Measurements from ENCODE around the gene PLP2.
"Not testable (repeated sequence)": the region's sequence is repeated elsewhere in the genome, so short reads cannot be mapped to it uniquely, and the experiment has no call there.

The PLP2 gene

GRCh38 chrX:49148390-49149100 lies 23.2 kb upstream of the PLP2 start:
- H3K9ac ChIP-seq (ENCODE audit: low read length); H3K36me3 ChIP-seq (ENCODE audit: control insufficient read depth, insufficient read depth, low read length); H3K27me3 ChIP-seq (ENCODE audit: control insufficient read depth, insufficient read depth, low read length); H3K4me3 ChIP-seq (ENCODE audit: low read length); H3K9me3 ChIP-seq (ENCODE audit: control insufficient read depth, low read length): not testable (repeated sequence)
- H3K4me1 ChIP-seq (ENCODE audit: control insufficient read depth, insufficient read depth, low read length): peaks cover 15% of the 10 kb centered on the region

- H3K4me3 ChIP-seq (ENCODE audit: low read length); H3K36me3 ChIP-seq (ENCODE audit: control insufficient read depth, insufficient read depth, low read length); H3K9me3 ChIP-seq (ENCODE audit: control insufficient read depth, low read length); H3K27me3 ChIP-seq (ENCODE audit: control insufficient read depth, insufficient read depth, low read length); H3K9ac ChIP-seq (ENCODE audit: low read length): not testable (repeated sequence)
- peaks cover 15% of the 10 kb centered on the region for H3K4me1 ChIP-seq (ENCODE audit: control insufficient read depth, insufficient read depth, low read length)
Observed at GRCh38 chrX:49149291-49149690, 22.4 kb upstream of the PLP2 start.

- peaks cover 1% of the 10 kb centered on the region for H3K4me1 ChIP-seq (ENCODE audit: control insufficient read depth, insufficient read depth, low read length)
- no peak overlapping the region for H3K9ac ChIP-seq (ENCODE audit: low read length)
- no peaks in the 10 kb centered on the region for H3K27me3 ChIP-seq (ENCODE audit: control insufficient read depth, insufficient read depth, low read length)
- no peak overlapping the region for H3K4me3 ChIP-seq (ENCODE audit: low read length)
- H3K36me3 ChIP-seq (ENCODE audit: control insufficient read depth, insufficient read depth, low read length): no peaks in the 10 kb centered on the region
- H3K9me3 ChIP-seq (ENCODE audit: control insufficient read depth, low read length): no peaks in the 10 kb centered on the region
Observed at GRCh38 chrX:49153467-49153866, 18.2 kb upstream of the PLP2 start.

GRCh38 chrX:49155243-49155899 lies 16.3 kb upstream of the PLP2 start:
- Histone ChIP-seq H3K27me3 (ENCODE audit: control insufficient read depth, insufficient read depth, low read length) (no peaks in the 10 kb centered on the region), H3K9me3 (ENCODE audit: control insufficient read depth, low read length) (no peaks in the 10 kb centered on the region), H3K9ac (ENCODE audit: low read length) (peak overlapping the region; percentile 82), H3K4me1 (ENCODE audit: control insufficient read depth, insufficient read depth, low read length) (no peaks in the 10 kb centered on the region), H3K4me3 (ENCODE audit: low read length) (peak overlapping the region; percentile 36), H3K36me3 (ENCODE audit: control insufficient read depth, insufficient read depth, low read length) (no peaks in the 10 kb centered on the region)

GRCh38 chrX:49155900-49156837 lies 15.5 kb upstream of the PLP2 start:
- Histone ChIP-seq H3K27me3 (ENCODE audit: control insufficient read depth, insufficient read depth, low read length) (no peaks in the 10 kb centered on the region), H3K9me3 (ENCODE audit: control insufficient read depth, low read length) (no peaks in the 10 kb centered on the region), H3K4me3 (ENCODE audit: low read length) (peak overlapping the region; percentile 36), H3K4me1 (ENCODE audit: control insufficient read depth, insufficient read depth, low read length) (no peaks in the 10 kb centered on the region), H3K9ac (ENCODE audit: low read length) (peak overlapping the region; percentile 82), H3K36me3 (ENCODE audit: control insufficient read depth, insufficient read depth, low read length) (no peaks in the 10 kb centered on the region)

- H3K4me1 ChIP-seq (ENCODE audit: control insufficient read depth, insufficient read depth, low read length): no peaks in the 10 kb centered on the region
- H3K27me3 ChIP-seq (ENCODE audit: control insufficient read depth, insufficient read depth, low read length): no peaks in the 10 kb centered on the region
- no peak overlapping the region for H3K9ac ChIP-seq (ENCODE audit: low read length)
- no peaks in the 10 kb centered on the region for H3K36me3 ChIP-seq (ENCODE audit: control insufficient read depth, insufficient read depth, low read length)
- no peak overlapping the region for H3K4me3 ChIP-seq (ENCODE audit: low read length)
- H3K9me3 ChIP-seq (ENCODE audit: control insufficient read depth, low read length): no peaks in the 10 kb centered on the region
Observed at GRCh38 chrX:49157194-49157593, 14.5 kb upstream of the PLP2 start.

GRCh38 chrX:49160908-49161307 lies 10.8 kb upstream of the PLP2 start:
- Histone ChIP-seq H3K9ac (ENCODE audit: low read length) (no peak overlapping the region), H3K36me3 (ENCODE audit: control insufficient read depth, insufficient read depth, low read length) (no peaks in the 10 kb centered on the region), H3K4me1 (ENCODE audit: control insufficient read depth, insufficient read depth, low read length) (peaks cover 16% of the 10 kb centered on the region), H3K9me3 (ENCODE audit: control insufficient read depth, low read length) (no peaks in the 10 kb centered on the region), H3K4me3 (ENCODE audit: low read length) (no peak overlapping the region), H3K27me3 (ENCODE audit: control insufficient read depth, insufficient read depth, low read length) (no peaks in the 10 kb centered on the region)

GRCh38 chrX:49161632-49162031 lies 10.1 kb upstream of the PLP2 start:
- H3K4me1 ChIP-seq (ENCODE audit: control insufficient read depth, insufficient read depth, low read length): peaks cover 19% of the 10 kb centered on the region
- no peak overlapping the region for H3K4me3 ChIP-seq (ENCODE audit: low read length)
- H3K9me3 ChIP-seq (ENCODE audit: control insufficient read depth, low read length): no peaks in the 10 kb centered on the region
- no peaks in the 10 kb centered on the region for H3K36me3 ChIP-seq (ENCODE audit: control insufficient read depth, insufficient read depth, low read length)
- H3K27me3 ChIP-seq (ENCODE audit: control insufficient read depth, insufficient read depth, low read length): no peaks in the 10 kb centered on the region
- peak overlapping the region; percentile 69 for H3K9ac ChIP-seq (ENCODE audit: low read length)

GRCh38 chrX:49162620-49163019 lies 9.1 kb upstream of the PLP2 start, which contains the start of gene MAGIX:
MAGIX (plus strand) TSS chrX:49162758; CDS start chrX:49162890, 132 bp downstream.
- Histone ChIP-seq H3K9me3 (ENCODE audit: control insufficient read depth, low read length) (no peaks in the 10 kb centered on the region), H3K9ac (ENCODE audit: low read length) (peak within 1 kb of the TSS; percentile 72)

GRCh38 chrX:49163555-49164419 lies 7.9 kb upstream of the PLP2 start:
- H3K36me3 ChIP-seq (ENCODE audit: control insufficient read depth, insufficient read depth, low read length): no peaks in the 10 kb centered on the region
- no peaks in the 10 kb centered on the region for H3K27me3 ChIP-seq (ENCODE audit: control insufficient read depth, insufficient read depth, low read length)
- peak overlapping the region; percentile 72 for H3K9ac ChIP-seq (ENCODE audit: low read length)
- no peaks in the 10 kb centered on the region for H3K9me3 ChIP-seq (ENCODE audit: control insufficient read depth, low read length)
- H3K4me3 ChIP-seq (ENCODE audit: low read length): peak overlapping the region; percentile 8
- peaks cover 32% of the 10 kb centered on the region for H3K4me1 ChIP-seq (ENCODE audit: control insufficient read depth, insufficient read depth, low read length)

More at GRCh38 chrX:49162620-49163019, 9.1 kb upstream of the PLP2 start, which contains the start of gene MAGIX:
- Histone ChIP-seq H3K36me3 (ENCODE audit: control insufficient read depth, insufficient read depth, low read length) (no peaks in the 10 kb centered on the region), H3K27me3 (ENCODE audit: control insufficient read depth, insufficient read depth, low read length) (no peaks in the 10 kb centered on the region), H3K4me3 (ENCODE audit: low read length) (peak within 1 kb of the TSS; percentile 8), H3K4me1 (ENCODE audit: control insufficient read depth, insufficient read depth, low read length) (peaks cover 28% of the 10 kb centered on the region)

- no peak overlapping the region for H3K4me3 ChIP-seq (ENCODE audit: low read length)
Observed at GRCh38 chrX:49164589-49165360, 6.9 kb upstream of the PLP2 start.

More at GRCh38 chrX:49164589-49165360, 6.9 kb upstream of the PLP2 start:
- Histone ChIP-seq H3K36me3 (ENCODE audit: control insufficient read depth, insufficient read depth, low read length) (no peaks in the 10 kb centered on the region), H3K27me3 (ENCODE audit: control insufficient read depth, insufficient read depth, low read length) (no peaks in the 10 kb centered on the region), H3K4me1 (ENCODE audit: control insufficient read depth, insufficient read depth, low read length) (peaks cover 32% of the 10 kb centered on the region), H3K9ac (ENCODE audit: low read length) (peak overlapping the region; percentile 28), H3K9me3 (ENCODE audit: control insufficient read depth, low read length) (no peaks in the 10 kb centered on the region)

All from mucosa of stomach (tissue), 1 donor.